Stimulated activated naive CD8-positive, alpha-beta T cell treated with anti-CD3 and anti-CD28 coated beads, Interleukin-15, amount 100 ng/mL, for 72 hours (primary cell): ENCODE data around the gene RIIAD1.
"Not testable (repeated sequence)": the region's sequence is repeated elsewhere in the genome, so short reads cannot be mapped to it uniquely, and the experiment has no call there.

Experiments used
- ATAC-seq: fragments of 150-1000 bp; cut with Tn5 transposase; 2 replicates; pipeline ENCODE4 v1.10.0; 2021; ENCODE audit warnings: mild to moderate bottlenecking, moderate library complexity
- DNase-seq, 2 donors: peaks; one replicate each; pipeline ENCODE4 v3.0.0; 2021 to 2022
- H3K27ac Mint-ChIP-seq, 2 donors: one replicate each; pipeline ENCODE4 v1.8.0; 2022; ENCODE audit warnings: mild to moderate bottlenecking in 2 of 2, mixed read lengths in 2 of 2, moderate library complexity in 2 of 2
- H3K27me3 Mint-ChIP-seq: one replicate; pipeline ENCODE4 v1.8.0; 2022; ENCODE audit warnings: mixed read lengths
- H3K4me1 Mint-ChIP-seq: one replicate; pipeline ENCODE4 v1.8.0; 2022; ENCODE audit warnings: mild to moderate bottlenecking, mixed read lengths
- H3K4me3 Mint-ChIP-seq, 2 donors: one replicate each; pipeline ENCODE4 v1.8.0; 2022; ENCODE audit warnings: mild to moderate bottlenecking in 2 of 2, mixed read lengths in 2 of 2, moderate library complexity in 1 of 2
- H3K9me3 Mint-ChIP-seq, 2 donors: one replicate each; pipeline ENCODE4 v1.8.0; 2022; ENCODE audit warnings: mixed read lengths in 2 of 2

RIIAD1 gene

DNA sequence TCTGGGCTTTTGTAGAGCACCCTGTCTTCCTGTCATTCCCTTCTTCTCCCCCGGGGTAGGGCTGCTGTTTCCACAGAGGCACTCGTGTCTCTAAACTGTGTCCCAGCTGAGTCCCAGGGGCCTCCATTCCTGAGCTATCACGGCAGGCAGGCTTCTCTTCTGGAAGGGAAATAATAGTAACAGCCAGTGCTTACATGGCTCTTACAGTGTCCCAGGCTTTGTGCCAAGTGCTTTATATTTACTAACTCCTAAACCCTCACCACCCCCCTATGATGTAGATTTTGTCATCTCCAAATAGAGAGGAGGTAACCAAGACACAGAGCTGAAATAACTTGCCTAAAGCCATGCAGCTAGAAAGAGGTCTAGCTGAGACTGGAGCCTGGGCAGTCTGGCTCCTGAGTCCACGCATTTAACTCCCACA is 3.3 kb upstream of the RIIAD1 start:
- Mint-ChIP-seq H3K27ac (no peak overlapping the region), H3K27me3 (peaks cover 90% of the 10 kb centered on the region), H3K4me1 (peaks cover 43% of the 10 kb centered on the region), H3K4me3 (no peak overlapping the region), H3K9me3 (no peaks in the 10 kb centered on the region)
- DNase-seq (no peak), ATAC-seq (no peak)

DNA sequence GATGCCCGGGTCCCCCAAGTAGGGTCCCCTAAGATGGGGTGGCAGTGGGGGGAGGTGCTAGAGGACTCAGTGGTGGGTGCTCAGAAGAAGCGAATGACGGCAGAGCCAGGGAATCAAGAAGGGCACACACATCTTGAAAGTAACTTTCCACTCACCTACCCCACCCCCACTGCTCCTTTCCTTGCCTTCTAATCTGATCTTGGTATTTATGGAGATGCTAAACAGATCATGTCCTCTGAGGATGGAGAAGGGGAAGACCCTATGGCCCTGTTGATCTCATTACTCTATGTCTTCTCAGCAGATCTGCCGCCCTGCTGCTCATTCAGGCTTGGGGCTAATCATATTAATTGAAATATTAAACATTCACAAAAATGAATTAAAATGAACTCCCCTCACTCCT is 2.7 kb upstream of the RIIAD1 start:
- peaks cover 43% of the 10 kb centered on the region for H3K4me1 Mint-ChIP-seq
- H3K27ac Mint-ChIP-seq: no peak overlapping the region
- no peak overlapping the region for H3K4me3 Mint-ChIP-seq
- ATAC-seq: no peak
- no peaks in the 10 kb centered on the region for H3K9me3 Mint-ChIP-seq
- H3K27me3 Mint-ChIP-seq: peaks cover 97% of the 10 kb centered on the region
- DNase-seq: no peak

DNA sequence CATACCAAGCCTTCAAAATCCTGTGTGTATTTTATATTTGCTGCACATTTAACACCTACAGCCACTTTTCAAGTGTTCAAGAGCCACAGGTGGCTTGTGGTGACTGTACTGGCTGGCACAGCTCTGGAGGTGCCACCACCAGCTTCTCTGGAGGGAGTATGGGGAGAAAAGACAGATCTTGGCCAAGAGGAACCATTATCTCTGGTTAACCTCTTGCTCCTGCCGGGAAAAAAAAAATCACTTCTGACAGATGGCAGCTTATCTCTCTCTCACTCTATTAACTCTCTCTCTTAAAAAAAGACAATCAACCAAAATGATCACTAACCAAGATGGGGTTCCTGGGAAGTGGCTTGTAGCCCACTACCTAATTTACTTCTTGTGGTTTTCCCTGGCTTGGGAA is 1.2 kb upstream of the RIIAD1 start:
- Mint-ChIP-seq H3K27ac (no peak overlapping the region), H3K27me3 (peaks cover 100% of the 10 kb centered on the region), H3K4me3 (peak overlapping the region in 1 of 2 donors; percentile 73), H3K9me3 (no peaks in the 10 kb centered on the region), H3K4me1 (peaks cover 43% of the 10 kb centered on the region)
- DNase-seq: no peak
- no peak for ATAC-seq

DNA sequence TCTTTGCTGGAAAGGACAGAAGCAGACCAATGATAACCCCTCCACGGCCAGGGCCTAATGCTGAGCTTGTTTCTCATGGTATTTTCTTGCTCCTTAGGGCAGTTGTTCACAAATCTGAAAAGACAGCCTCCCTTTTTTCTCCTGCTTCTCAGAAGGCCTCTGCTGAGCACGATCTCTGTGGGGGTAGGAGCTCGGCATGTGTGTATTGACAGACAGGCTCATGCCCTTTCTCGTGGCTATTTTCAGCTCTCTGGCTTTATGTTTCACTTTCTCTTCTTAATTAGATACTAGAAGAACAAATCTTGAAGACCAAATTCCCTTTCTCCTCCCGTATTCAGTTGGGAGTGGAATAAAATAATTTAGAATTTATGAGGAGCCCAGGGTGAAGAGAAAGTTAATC is 768 bp upstream of the RIIAD1 start:
- H3K4me3 Mint-ChIP-seq: peak overlapping the region; percentile 73 to 76
- no peaks in the 10 kb centered on the region for H3K9me3 Mint-ChIP-seq
- no peak for DNase-seq
- no peak for ATAC-seq
- peaks cover 43% of the 10 kb centered on the region for H3K4me1 Mint-ChIP-seq
- H3K27me3 Mint-ChIP-seq: peaks cover 100% of the 10 kb centered on the region
- H3K27ac Mint-ChIP-seq: no peak overlapping the region

DNA sequence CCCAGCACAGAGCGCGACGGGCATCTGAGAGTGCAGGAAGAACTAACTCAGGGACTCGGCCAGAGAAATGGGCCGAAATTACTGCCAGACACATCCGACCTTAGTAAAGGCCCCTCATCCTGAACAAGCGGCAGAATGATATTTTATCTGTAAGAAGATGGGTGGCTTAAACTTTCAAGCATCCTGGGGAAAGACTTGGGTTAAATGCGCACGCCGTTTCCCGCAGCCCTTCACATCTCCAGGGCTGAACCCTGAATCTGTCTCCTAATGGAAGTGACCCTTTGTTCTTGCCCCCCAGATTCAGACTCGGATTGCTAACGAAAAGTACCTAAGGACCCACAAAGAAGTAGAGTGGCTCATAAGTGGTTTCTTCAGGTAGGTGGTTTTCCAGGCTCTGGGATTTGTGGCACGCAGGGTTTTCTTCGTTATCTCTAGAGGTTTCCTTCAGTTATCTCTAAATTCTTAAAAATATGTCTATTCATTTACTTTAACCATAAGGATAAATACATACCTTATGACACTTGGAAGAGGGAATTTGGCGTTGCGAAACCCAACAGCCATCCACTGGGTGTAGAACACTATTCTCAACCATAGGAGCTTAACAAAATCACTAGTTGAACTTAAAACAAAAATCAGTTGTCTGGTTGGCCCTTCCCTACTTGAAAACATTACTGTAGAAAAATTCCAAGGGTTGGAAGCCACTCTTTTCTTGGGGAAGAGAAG is 627 bp downstream of the RIIAD1 start:
- no peak overlapping the region for H3K27ac Mint-ChIP-seq
- H3K4me1 Mint-ChIP-seq: peaks cover 40% of the 10 kb centered on the region
- DNase-seq (no peak), ATAC-seq (no peak)
- peaks cover 99% of the 10 kb centered on the region for H3K27me3 Mint-ChIP-seq
- H3K9me3 Mint-ChIP-seq: no peaks in the 10 kb centered on the region
- H3K4me3 Mint-ChIP-seq: peak overlapping the region; percentile 82 to 92

DNA sequence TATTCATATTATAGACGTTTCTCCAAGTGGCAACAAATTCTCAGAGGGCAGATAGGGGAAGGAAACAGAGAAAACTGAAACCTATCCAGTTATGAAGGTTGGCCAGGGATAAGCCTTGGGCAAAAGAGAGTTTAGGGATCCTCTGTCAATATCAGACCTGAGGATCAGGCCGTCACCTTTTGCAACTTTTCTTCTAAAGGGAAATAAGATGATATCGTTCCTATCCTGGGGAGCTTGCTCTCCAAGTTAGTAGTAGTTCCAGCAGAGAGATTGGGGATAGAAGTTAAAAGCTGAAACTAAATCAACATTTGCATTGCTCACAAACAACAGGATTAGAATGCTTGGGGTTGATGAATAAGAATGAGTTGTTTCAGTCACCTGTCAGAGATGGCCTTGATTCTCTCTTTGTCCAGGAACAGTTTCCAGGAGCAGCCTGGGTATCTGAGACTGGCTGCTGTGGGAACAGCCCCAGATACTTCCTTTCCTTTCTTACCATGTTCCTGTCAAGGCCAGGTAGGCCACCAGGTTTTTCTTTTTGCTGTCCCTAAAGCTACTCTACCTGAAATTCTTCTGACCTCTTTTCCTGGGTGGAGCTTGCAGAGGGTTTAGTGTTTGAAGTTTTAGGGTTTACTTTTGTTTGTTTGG is 2.5 kb downstream of the RIIAD1 start:
- Mint-ChIP-seq H3K4me1 (peaks cover 24% of the 10 kb centered on the region), H3K4me3 (no peak overlapping the region), H3K27me3 (peaks cover 89% of the 10 kb centered on the region), H3K9me3 (no peaks in the 10 kb centered on the region), H3K27ac (no peak overlapping the region)
- ATAC-seq: no peak
- DNase-seq: no peak

DNA sequence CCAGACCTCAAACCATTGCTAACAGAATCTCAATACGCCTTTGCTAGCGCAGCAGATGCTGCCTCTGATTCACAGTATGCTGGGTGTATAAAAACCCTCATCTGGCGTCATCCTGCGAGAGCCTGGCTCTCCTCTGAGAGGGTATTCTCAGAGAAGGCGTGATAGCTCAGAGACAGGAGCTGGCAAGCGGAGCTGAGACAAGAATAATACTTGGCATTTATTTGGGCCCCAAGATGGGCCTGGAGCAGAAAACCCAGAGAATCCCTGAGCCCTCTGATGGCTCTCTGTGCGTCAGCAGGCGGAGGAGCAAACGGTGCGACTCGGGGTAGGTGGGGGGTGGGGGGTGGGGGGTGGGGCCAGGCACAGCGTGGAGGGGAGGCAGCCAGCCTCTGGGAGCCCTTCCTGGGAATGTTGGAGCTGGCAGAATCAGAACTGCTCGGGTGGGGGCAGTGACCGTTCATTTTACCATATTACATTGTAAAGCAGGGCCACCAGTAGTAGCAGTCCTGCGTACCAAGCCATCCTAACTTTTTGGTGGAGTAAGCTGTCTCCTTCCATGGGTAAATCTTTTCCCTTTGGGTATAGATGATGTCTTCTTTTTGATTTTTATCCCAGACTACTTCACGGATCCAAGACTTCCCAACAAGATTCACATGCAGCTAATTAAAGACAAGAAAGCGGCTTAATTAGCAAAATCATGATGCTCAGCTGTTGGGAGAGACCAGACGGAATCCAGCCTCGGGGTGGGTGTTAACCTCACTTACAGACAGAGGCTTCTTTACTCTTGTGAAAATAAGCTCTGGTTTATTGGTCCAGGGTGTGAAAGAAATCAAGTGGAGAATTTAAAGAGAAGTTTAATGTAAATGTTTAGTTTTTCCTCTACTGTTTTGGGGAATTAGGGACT is 7.1 kb downstream of the RIIAD1 start:
- H3K4me3 Mint-ChIP-seq: no peak overlapping the region
- H3K27ac Mint-ChIP-seq: no peak overlapping the region
- ATAC-seq (no peak), DNase-seq (no peak)
- no peaks in the 10 kb centered on the region for H3K9me3 Mint-ChIP-seq
- no peaks in the 10 kb centered on the region for H3K4me1 Mint-ChIP-seq
- peaks cover 59% of the 10 kb centered on the region for H3K27me3 Mint-ChIP-seq

DNA sequence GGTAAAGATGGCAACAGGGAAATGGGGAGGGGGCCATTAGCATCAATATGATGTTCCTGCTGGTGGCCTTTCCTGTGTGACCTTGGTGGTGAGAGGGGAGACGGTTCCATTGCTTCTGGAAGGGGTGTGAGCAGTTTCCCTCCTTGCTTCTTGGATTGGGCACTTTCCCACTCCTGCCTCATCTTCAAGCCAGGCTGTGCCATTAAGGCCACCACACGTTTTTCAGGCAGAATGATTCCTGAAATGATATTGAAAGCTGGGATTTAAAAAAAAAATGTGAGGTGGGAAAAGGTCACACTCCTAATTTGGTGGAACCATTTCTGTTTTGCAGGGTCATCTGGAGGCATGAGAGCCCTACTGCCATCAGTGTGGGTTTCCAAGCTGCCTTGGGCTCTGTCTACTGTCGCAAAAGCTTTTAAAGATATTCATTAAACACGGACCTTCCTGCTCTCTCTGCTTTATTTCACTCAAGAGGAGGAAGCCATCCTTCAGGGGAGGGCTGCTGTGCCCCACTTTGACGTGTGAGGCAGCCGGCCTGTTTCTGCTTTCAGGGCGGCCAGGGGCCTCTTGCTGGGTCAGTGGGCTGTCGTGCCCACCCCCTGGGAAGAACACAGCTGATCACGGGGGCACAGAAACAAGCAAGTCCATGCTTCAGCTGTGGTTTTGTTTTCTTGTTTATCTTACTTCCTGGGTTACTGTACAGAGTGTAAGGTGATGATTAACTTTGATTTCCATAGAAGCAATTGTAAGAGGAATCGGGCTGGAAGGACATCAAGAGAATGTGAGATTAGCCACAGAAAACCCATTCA is 8.0 kb downstream of the RIIAD1 start:
- DNase-seq: no peak
- ATAC-seq: no peak
- Mint-ChIP-seq H3K4me3 (no peak overlapping the region), H3K4me1 (no peaks in the 10 kb centered on the region), H3K9me3 (no peaks in the 10 kb centered on the region), H3K27me3 (peaks cover 50% of the 10 kb centered on the region), H3K27ac (no peak overlapping the region)

DNA sequence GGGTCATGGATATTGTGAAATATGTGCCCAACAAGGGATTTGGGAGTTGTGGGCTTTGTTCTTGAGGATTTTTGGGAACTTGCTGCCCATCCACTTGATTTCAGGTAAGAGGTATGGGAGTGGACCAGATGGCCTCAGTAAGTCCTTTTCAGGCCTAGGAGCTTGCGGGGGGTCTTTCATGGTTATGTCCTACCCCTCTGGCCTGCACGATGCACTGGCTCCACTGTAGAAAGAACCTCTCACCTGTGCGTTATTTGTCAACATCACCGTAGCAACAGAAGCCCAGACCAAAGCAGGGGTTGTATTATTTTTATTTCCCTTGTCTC is 8.6 kb downstream of the RIIAD1 start:
- H3K9me3 Mint-ChIP-seq: no peaks in the 10 kb centered on the region
- H3K27ac Mint-ChIP-seq: no peak overlapping the region
- no peaks in the 10 kb centered on the region for H3K4me1 Mint-ChIP-seq
- H3K27me3 Mint-ChIP-seq: peaks cover 44% of the 10 kb centered on the region
- DNase-seq (no peak), ATAC-seq (no peak)
- H3K4me3 Mint-ChIP-seq: no peak overlapping the region

DNA sequence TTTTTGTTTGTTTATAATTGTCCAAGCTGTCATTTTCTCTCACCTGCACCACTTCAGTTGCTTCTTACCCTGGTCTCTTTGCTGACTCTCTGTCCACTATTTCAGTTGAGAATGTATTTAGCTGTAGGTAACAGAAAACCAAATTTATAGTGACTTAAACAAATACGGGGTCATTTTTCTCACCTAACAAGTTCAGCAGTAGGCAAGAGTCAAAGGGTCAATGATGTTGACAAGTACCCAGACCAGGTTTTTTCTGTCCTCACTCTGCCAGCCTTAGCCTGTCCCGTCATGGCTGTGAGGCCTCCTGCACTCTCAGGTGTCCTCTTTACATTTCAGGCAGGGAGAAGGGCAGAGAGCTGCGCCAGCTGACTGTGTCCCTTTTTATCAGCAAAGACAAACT is 11.8 kb downstream of the RIIAD1 start:
- ATAC-seq: no peak
- peaks cover 20% of the 10 kb centered on the region for H3K27me3 Mint-ChIP-seq
- no peak overlapping the region for H3K27ac Mint-ChIP-seq
- no peak for DNase-seq
- peaks cover 11 to 12% of the 10 kb centered on the region in 2 donors for H3K9me3 Mint-ChIP-seq
- no peaks in the 10 kb centered on the region for H3K4me1 Mint-ChIP-seq
- H3K4me3 Mint-ChIP-seq: no peak overlapping the region

DNA sequence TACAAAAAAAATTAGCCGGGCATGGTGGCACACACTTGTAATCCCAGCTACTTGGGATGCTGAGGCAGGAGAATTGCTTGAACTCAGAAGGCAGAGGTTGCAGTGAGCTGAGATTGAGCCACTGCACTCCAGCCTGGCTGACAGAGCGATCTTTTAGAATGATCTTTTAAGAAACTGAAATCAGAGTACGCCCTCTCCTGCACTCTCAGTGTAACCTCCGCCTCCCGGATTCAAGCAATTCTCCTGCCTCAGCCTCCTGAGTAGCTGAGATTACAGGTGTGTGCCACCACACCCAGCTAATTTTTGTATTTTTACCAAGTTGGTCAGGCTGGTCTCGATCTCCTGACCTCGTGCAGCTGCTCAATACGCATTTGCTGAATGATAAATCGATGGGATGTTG is 12.7 kb downstream of the RIIAD1 start:
- peaks cover 11 to 15% of the 10 kb centered on the region in 2 donors for H3K9me3 Mint-ChIP-seq
- not testable (repeated sequence) for H3K4me1 Mint-ChIP-seq, H3K4me3 Mint-ChIP-seq

DNA sequence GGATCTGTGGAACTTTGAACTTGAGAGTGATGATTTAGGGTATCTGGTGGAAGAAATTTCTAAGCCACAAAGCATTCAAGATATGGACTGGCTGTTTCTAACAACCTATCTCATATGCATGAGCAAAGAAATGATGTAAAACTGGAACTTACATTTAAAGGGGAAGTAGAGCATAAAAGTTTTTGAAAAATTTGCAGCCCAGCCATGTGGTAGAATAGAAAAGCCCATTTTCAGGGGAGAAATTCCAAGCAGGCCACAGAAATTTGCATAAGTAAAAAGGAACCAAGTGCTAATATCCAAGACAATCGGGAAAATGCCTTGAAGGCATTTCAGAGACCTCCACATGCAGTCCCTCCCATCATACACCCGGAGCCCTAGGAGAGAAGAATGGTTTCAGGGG is 15.7 kb downstream of the RIIAD1 start:
- Mint-ChIP-seq H3K9me3 (peaks cover 11 to 15% of the 10 kb centered on the region in 2 donors), H3K27ac (no peak overlapping the region), H3K27me3 (no peaks in the 10 kb centered on the region), H3K4me1 (peaks cover 6% of the 10 kb centered on the region), H3K4me3 (no peak overlapping the region)
- DNase-seq: no peak
- ATAC-seq: no peak

More for the DNA sequence above, 12.7 kb downstream of the RIIAD1 start:
- peaks cover 14% of the 10 kb centered on the region for H3K27me3 Mint-ChIP-seq
- H3K27ac Mint-ChIP-seq, DNase-seq, ATAC-seq: not testable (repeated sequence)

DNA sequence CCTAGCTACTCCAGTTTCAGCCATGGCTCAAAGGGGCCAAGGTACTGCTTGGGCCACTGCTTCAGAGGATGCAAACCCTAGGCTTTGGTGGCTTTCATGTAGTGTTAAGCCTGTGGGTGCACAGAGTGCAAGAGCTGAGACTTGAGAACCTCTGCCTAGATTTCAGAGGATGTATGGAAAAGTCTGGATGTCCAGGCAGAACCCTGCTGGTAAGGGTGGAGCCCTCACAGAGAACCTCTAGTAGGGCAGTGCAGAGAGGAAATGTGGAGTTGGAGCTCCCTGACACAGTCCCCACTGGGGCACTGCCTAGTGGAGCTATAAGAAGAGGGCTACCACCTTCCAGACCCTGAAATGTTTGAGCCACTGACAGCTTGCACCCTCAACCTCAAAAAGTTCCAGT is 16.2 kb downstream of the RIIAD1 start:
- no peaks in the 10 kb centered on the region for H3K27me3 Mint-ChIP-seq
- H3K9me3 Mint-ChIP-seq: peaks cover 11 to 15% of the 10 kb centered on the region in 2 donors
- H3K27ac Mint-ChIP-seq: no peak overlapping the region
- H3K4me3 Mint-ChIP-seq: no peak overlapping the region
- no peak for DNase-seq
- no peak for ATAC-seq
- H3K4me1 Mint-ChIP-seq: peaks cover 6% of the 10 kb centered on the region

DNA sequence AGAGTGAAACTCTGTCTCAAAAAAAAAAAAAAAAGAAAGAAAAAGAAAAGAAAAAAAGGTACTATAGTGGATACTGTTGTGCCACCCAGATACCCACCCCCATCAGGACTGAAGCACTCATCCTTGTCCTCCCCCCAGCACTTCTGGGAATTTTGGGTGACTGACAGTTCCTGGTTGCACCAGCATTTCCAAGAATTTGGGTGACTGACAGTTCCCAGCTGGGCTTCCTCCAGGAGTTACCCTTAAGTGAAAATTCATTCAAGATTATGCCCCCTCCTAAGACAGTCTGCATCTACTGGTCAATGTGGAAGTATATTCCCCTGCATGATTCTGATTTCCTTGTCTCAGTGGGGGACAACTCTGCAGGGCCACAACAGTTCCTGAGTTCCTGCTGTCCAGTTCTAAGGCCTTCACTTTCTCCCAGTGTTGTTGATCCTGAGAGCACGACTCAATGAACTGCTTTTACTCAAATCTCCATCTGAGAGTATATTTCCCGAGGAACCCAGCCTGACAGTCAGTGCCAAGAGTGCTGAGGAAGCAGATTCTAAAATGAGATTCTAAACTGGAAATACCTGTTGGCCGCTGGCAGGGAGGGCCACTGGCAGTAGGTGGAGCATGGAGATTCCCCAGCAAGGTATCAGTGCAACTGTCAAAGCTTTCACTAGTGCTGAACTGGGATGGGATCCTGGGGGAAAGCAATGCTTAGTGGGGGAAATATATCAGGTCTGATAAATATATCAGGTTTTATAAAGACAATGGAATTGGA is 18.5 kb downstream of the RIIAD1 start:
- DNase-seq: no peak
- no peaks in the 10 kb centered on the region for H3K27me3 Mint-ChIP-seq
- peaks cover 6% of the 10 kb centered on the region for H3K4me1 Mint-ChIP-seq
- no peak overlapping the region for H3K4me3 Mint-ChIP-seq
- no peak for ATAC-seq
- H3K9me3 Mint-ChIP-seq: peaks cover 11 to 15% of the 10 kb centered on the region in 2 donors
- H3K27ac Mint-ChIP-seq: no peak overlapping the region

DNA sequence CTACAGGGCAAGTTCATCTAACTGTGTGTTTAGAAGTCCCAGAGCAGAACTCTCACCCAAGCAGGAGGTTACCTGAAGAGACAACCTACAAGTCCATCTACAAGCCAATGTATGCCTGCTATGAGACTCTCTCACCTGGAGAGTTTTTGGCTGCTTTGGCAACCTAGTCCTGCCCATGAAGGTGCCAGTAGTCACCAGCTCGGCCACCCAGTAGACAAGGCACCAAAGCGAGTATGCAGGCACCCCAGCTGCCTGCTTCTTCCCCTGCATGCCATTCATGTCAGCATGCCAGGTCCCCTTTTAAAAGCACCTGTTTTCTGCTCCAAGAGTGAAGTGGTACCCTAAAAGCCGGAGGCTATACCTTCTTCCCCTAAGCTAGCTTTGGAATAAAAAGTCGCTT is 20.2 kb downstream of the RIIAD1 start:
- Mint-ChIP-seq H3K27ac (no peak overlapping the region), H3K27me3 (peaks cover 14% of the 10 kb centered on the region), H3K9me3 (peaks cover 8 to 15% of the 10 kb centered on the region in 2 donors), H3K4me3 (no peak overlapping the region), H3K4me1 (peaks cover 6% of the 10 kb centered on the region)
- DNase-seq: no peak
- no peak for ATAC-seq
